SHP77 treated with DMSO at 0.1 percent for 48 hours (cell line): ENCODE measurements around the gene MCC.

Source experiments
- DNase-seq: peaks from one replicate; lab custom pipeline; 2025; lab: John Stamatoyannopoulos, UW

The MCC gene

GRCh38 chr5:113199122-113199905 is 288.9 kb downstream of the MCC start:
- no peak for DNase-seq

DNA sequence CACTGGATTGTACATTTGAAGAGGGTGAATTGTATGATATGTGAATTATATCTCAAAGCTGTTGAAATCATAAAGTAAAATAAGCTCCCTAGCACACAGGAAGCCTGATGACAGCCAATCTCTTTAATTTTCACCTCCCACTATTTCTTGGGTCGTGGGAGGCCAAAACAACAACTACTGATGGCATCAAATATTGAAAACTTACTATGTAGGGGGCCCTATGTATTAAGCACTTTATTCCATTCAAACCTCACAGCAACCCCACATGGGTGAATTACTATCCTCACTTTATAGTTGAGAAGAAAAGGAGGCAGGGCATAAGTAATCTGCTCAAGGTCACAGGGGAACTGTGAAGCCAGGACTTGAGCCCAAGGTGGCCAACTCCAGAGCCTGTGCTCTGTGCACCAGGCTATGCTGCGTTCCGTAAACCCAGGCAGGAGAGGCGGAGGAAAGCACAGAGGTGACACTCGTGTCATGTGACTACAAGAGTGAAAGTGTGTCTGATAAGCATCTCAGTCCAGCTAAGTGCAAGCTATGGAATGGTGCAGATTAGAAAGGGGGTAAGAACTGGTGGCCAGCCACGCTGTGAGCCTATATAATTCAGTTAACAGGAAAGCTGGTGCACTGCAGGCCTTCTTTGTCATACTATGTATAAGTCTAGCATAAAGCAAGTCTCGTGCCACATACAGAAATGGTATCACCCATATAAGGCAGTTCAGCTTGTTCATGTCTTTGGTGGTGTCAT is 290.6 kb downstream of the MCC start:
- no peak for DNase-seq

DNA sequence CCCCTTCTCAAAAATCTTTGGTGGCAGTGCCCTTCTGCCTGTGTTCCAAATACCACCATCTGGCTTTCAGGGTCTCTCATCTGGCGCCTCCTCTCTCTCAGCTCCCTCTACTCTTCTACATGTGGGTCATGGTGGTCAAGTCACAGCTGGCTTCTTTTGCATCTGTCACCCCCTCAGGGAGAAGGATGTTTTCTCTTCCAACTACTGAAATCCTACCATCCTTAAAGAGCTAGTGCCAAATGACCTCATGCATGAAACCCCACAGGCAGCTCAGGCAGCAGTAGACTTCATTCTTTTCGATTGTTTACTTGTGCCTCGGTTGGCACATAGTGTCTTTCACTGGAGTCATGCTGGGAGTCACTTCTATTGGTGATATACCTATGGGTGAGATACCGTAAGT is 292.5 kb downstream of the MCC start:
- DNase-seq = no peak

DNA sequence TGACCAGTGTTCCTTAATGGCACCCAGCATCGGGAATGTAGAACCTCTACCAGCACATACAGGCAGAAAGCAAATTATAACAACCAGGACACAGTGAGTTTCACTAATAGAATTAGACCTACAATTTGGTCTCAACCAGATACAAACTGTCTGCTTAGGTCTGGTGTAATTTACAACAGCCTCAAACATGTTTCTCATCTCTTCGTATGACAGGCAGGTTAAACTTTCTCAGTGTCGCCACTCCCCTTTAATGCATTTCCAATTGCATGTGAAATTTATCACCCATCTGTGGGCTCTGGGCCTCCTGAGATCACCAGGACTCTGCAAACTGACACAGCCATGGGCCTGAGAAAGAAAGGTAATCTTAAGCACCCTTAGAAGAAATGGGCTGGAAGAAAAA is 293.0 kb downstream of the MCC start:
- no peak for DNase-seq

- no peak for DNase-seq
Measured at GRCh38 chr5:113194591-113194990, 293.7 kb downstream of the MCC start.

GRCh38 chr5:113194125-113194524 is 294.1 kb downstream of the MCC start:
- DNase-seq = no peak

- DNase-seq = no peak
Measured at GRCh38 chr5:113193311-113193978, 294.8 kb downstream of the MCC start.

DNA sequence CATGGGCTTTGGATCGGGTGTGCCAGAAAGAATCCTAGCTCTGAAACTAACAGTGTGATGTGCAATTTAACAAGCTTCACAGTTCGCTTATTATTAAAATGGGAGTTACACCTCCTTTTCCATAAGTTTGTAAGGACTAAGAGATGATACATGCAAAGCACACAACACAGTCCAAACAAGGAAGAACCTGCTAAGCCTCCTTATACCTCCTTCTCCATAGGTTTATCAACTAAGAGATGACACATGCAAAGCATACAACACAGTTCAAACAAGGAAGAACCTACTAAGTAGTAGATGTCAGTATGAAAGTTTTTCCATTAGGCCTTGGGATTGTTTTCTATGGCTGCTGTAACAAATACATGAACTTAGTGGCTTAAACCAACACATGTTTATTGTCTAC is 295.7 kb downstream of the MCC start:
- DNase-seq = no peak

DNA sequence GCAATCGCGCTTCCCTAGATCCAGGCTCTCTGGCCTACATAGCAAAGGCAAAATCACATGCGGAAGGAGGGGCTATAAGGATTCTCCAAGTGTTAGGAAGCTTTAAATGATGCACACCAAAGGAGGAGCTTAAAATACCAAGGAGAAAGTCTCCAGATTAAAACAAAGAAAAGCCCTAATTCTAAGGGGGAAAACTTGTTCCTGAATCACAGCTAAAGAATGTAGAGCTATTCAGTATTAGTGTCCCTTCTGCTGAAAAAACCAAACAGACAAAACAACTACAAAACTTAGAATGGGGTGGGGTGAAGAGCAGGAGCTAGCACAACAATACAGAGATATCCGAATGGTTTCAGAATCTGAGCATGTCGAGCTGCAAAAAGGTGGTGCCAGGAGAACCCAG is 297.9 kb downstream of the MCC start:
- DNase-seq = no peak

GRCh38 chr5:113189291-113189690 is 299.0 kb downstream of the MCC start:
- no peak for DNase-seq

DNA sequence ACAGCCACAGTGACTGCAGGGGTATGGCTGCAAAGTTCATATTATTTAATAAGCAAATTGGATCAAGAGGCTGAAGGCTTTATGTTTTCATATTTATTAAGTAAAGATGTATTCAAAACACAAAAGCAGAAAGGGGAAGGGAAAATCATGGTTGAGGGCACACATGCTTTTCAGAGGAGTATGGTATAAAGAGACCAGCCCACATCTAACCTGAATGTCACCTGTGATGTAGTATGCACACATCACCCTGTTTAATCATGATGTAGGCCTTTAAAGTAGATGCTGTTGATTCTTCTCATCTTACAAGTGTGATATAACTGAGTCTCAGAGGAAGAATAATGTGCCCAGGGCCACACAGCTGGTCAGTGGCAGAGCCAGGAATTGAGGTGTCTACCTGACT is 299.8 kb downstream of the MCC start:
- no peak for DNase-seq

DNA sequence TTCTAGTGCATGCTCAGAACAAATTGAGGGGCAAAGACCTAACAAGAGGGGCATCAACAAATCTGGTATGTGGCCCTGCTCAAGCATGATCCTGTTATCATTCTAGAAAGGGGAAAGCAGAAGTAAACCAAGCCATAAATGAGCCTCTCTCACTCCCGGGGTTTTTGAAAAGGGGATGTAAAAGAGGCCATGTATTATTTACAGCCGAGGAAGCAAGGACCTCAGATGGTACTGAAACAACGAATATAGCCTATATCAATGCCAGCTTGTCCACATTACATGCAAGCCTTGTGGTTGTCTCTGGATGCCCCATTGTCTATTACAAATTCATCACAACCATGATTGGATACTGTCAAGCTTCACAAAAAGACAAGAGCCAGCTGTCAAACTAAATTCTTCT is 300.3 kb downstream of the MCC start:
- DNase-seq = no peak

GRCh38 chr5:113186061-113186460 is 302.2 kb downstream of the MCC start:
- no peak for DNase-seq

DNA sequence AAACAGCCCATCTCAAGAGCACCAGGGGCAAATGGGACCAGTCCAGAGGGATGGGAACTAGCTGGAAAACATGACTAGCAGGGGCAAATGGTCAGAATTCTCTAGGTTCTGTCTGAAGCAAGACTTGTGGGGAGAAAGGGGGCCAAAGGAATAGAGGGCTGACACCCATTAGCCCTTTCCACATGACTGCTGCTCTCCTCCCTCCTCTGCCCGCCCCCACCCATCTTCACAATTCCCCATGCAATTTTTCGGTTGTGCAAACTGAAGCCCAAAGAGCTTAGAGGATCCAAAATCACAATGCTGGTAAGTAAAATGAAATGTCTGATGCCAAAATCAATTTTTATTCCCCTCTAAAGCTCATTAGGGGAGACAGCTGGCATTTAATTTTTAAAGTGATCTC is 304.6 kb downstream of the MCC start:
- no peak for DNase-seq

DNA sequence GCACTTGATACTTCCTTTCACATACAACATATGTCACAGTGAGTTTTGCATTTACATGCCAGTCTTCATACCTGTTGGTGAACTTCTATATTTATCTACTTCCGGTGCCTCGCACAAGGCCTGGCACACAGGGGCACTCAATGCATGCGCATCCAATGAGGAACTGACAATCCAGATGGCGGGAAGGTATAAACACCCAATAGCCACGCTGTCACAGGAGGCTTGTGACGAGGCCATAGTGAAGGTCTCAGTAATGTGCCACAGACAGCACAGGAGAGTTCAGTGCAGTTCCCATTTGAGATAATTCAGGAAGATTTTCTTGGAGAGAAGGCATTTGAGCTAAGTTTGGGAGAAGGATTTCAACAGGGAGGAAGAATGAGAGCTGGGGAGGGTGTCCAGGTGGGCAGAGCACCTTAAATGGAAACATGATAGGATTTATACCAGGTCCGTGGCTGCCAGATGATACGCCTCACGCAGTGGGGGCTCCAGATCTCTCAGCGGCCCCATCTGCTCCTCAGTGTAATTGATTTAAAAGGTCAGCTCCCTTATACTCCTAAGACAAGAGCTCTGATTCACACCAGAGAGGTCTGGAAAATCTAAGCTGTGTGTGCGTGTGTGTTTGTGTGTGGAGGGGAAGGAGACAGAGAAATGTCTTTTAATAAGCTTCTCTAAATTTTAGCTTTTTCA is 305.5 kb downstream of the MCC start:
- no peak for DNase-seq

DNA sequence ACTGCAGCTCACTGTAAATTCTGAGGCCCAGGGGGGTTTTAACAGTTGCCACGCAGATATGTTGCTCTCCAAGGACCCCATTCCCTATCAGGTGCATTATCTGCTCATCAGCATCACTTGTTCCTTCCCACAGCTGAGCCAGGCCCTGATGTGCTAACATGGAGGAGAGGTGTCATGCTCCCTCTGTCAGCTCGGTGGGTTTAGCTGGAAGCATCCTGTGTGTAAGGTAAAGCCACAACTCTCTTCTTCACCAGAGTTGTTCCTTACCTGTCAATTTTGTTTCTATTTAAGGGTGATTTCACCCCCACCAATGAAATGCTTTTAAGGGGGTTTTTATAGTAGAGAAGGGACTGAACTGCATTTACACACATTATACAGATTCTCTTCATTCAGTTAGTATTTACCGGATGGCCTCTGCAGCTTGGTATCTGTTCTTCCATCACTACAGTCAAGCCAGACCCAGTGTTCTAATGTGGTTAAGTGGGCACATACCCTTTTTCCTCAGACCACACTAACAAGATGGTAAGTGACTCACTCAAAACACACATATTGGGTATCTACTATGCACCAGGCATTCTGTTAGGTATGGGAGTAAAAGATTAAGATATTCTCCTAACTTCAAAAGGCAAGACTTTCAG is 306.3 kb downstream of the MCC start:
- no peak for DNase-seq

GRCh38 chr5:113181409-113181808 is 306.8 kb downstream of the MCC start:
- DNase-seq = no peak

- no peak for DNase-seq
Measured at GRCh38 chr5:113179156-113179555, 309.1 kb downstream of the MCC start.

DNA sequence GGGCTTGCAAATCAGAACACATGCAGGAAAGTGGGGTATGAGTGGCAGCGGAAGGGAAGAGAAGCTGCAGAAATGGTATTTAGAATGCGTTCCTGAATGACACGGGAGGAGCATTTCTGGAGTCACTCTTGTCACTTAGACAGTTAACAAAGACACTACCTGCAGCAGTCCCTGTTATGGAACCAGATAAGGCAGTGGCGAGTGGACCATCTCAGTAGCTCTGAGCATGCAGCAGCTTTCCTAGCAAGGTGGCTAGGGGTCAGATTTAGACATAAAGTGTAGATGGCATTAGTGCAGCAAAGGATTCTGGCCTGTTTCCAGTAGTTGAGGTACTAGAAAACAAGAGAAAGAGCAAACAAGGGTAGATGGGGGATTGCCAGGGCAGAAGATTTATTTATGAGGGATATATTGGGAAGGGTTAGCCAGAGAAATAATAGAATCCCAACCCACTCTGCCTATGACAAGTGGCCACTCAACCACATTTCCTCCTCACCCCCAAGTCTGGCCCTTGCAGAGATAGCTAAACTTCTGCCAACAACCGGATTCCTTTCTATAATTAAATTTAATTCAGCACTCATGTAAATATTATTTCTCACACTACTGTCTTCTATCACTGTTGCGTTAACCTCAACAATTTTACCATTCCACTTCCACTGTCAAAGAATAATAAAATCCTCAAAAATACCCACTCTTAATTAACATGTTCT is 310.0 kb downstream of the MCC start:
- peak; percentile 40 for DNase-seq

- DNase-seq = no peak
Measured at GRCh38 chr5:113177225-113177624, 311.0 kb downstream of the MCC start.

GRCh38 chr5:113176734-113177133 is 311.5 kb downstream of the MCC start:
- no peak for DNase-seq
